Measurements from ENCODE around the gene PTGR1. TPM values are rescaled to one million over a fixed set of nuclear protein-coding genes. Genes with fewer than 3 reads are reported as not detected.
A peak's percentile ranks its signal among the peaks of the same experiment; 100 is the strongest.

The PTGR1 gene
- total and polyA plus RNA-seq, 3 donors from 2014 or later = 20.9 to 26.6 (median 20.9) TPM

DNA sequence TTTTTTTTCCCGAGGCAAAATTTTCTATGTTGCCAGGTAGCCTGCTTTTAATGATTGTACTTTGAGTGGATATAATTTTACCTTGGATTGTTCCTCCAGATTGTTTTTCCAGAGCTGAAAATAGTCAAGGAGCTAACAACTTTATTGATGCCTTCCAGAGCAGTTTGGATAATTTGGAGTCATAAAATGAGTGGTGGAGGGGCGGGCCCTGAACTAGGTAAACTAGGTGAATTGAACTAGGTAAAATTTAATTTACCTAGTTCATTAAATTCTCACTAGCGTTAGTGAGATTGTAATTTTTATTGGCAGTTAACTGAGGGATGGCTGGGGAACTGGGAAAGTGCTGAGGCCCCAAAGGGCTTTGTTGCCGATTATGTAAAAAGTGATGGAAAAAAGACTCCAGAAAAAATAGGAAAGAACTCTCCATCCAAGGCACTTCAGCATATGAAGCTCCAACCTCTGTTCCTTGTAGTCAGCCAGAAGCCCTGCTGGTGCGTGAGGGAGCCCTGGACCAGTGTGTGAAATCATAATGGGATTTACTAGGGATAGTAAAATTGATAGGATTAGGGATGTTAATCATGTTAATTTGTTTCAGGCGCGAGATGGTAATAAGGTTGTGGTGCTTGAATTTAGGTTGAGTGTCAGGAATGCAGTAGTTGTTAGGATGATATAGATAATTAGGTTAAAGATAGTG is 33.4 kb upstream of the PTGR1 start:
- no peaks in the 10 kb centered on the region for H3K36me3 ChIP-seq (ENCODE audit: low read depth, missing control alignments)
- intact Hi-C loops (cut with DNase I; ENCODE audit: low total_unique reads) = no loop called here
- no peak for DNase-seq
- peaks cover 28% of the 10 kb centered on the region for H3K4me1 ChIP-seq
- no peaks in the 10 kb centered on the region for H3K27me3 ChIP-seq
- no peaks in the 10 kb centered on the region for H3K9me3 ChIP-seq
- WGBS, 2 donors = 54 to 73% methylated on average over 7 of the region's 7 CpGs
- H3K4me3 ChIP-seq = peak overlapping the region in 1 of 2 donors; percentile 97
- H3K27ac ChIP-seq = no peak overlapping the region
- TF ChIP-seq POLR2A (IDR thresholded peaks at IDR 0.05) = no peak
- TF ChIP-seq, protein P1, sequence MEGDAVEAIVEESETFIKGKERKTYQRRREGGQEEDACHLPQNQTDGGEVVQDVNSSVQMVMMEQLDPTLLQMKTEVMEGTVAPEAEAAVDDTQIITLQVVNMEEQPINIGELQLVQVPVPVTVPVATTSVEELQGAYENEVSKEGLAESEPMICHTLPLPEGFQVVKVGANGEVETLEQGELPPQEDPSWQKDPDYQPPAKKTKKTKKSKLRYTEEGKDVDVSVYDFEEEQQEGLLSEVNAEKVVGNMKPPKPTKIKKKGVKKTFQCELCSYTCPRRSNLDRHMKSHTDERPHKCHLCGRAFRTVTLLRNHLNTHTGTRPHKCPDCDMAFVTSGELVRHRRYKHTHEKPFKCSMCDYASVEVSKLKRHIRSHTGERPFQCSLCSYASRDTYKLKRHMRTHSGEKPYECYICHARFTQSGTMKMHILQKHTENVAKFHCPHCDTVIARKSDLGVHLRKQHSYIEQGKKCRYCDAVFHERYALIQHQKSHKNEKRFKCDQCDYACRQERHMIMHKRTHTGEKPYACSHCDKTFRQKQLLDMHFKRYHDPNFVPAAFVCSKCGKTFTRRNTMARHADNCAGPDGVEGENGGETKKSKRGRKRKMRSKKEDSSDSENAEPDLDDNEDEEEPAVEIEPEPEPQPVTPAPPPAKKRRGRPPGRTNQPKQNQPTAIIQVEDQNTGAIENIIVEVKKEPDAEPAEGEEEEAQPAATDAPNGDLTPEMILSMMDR (IDR thresholded peaks at IDR 0.05) = no peak

DNA sequence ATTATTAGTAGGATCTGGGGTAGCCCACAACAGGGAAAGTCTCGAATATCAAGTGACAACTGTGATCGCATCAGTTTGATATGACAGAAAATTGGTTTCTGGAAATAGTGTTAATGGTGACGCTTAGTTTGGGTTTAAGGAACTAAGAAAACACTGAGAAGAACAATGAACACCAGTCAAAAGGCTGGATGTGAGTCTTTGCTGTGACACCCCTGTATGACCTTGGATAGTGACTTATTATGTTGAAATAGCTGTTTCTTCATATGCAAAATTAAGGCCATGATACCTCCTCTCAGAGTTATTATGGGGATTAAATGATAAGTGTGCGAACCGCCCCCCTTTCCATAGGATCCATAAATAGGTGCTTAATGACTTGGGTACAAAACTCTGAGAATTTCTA is 32.6 kb upstream of the PTGR1 start:
- no peaks in the 10 kb centered on the region for H3K36me3 ChIP-seq (ENCODE audit: low read depth, missing control alignments)
- WGBS, 2 donors = 25 to 28% methylated on average over 5 of the region's 5 CpGs
- H3K27ac ChIP-seq = peak overlapping the region; percentile 86 to 87
- DNase-seq = no peak
- intact Hi-C loops (cut with DNase I; ENCODE audit: low total_unique reads) = no loop called here
- TF ChIP-seq, protein P1 (IDR thresholded peaks at IDR 0.05) = no peak
- TF ChIP-seq POLR2A (IDR thresholded peaks at IDR 0.05) = no peak
- H3K9me3 ChIP-seq = no peaks in the 10 kb centered on the region
- peaks cover 22% of the 10 kb centered on the region for H3K4me1 ChIP-seq
- H3K27me3 ChIP-seq = no peaks in the 10 kb centered on the region
- H3K4me3 ChIP-seq = peak overlapping the region; percentile 89 to 97

DNA sequence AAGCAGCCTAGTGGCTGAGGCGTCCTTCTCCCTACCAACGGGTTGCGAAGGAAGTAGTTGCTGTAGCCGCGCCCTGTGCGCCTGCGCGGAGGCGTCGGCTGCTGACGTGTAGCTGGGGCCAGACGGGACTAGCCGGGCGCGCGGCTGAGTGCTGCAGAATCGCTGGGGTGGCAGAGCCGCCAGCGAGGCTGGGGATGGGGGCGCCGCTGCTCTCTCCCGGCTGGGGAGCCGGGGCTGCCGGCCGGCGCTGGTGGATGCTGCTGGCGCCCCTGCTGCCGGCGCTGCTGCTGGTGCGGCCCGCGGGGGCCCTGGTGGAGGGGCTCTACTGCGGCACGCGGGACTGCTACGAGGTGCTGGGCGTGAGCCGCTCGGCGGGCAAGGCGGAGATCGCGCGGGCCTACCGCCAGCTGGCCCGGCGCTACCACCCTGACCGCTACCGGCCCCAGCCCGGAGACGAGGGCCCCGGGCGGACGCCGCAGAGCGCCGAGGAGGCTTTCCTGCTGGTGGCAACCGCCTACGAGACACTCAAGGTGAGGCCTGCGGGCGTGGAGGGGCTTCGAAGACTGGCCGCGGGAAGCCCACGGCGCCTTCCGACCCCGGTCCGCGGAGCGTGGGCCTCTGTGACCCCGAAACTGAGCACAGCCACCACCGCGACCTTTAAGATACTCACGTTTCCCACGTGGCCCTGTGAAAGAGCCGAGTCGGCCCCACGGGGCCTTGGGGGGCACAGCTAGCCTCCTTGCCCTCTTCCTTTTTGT is 31.9 kb upstream of the PTGR1 start, which contains the start of gene DNAJC25:
TSS of gene DNAJC25 (plus strand) at position 121 of the 758 bp plus-strand sequence. CDS start at position 195, 74 bp downstream.
- DNase-seq = peak; percentile 97
- H3K4me1 ChIP-seq = peaks cover 22% of the 10 kb centered on the region
- intact Hi-C loops (cut with DNase I; ENCODE audit: low total_unique reads) = no loop called here
- no peaks in the 10 kb centered on the region for H3K27me3 ChIP-seq
- peak within 1 kb of the TSS; percentile 86 to 87 for H3K27ac ChIP-seq
- H3K36me3 ChIP-seq (ENCODE audit: low read depth, missing control alignments) = no peaks in the 10 kb centered on the region
- TF ChIP-seq, protein P1 (IDR thresholded peaks at IDR 0.05) = peak in 1 of 3 experiments; percentile 40
- peak; percentile 97 for TF ChIP-seq POLR2A (IDR thresholded peaks at IDR 0.05)
- H3K4me3 ChIP-seq = peak within 1 kb of the TSS; percentile 89 to 97
- no peaks in the 10 kb centered on the region for H3K9me3 ChIP-seq
- 0% methylated on average over 6 to 42 of the region's 79 CpGs for WGBS, 2 donors

GRCh38 chr9:111630964-111631213 is 31.4 kb upstream of the PTGR1 start:
- H3K9me3 ChIP-seq = no peaks in the 10 kb centered on the region
- peak overlapping the region; percentile 89 to 97 for H3K4me3 ChIP-seq
- no peaks in the 10 kb centered on the region for H3K27me3 ChIP-seq
- 0 to 1% methylated on average over 12 to 14 of the region's 14 CpGs for WGBS, 2 donors
- no peaks in the 10 kb centered on the region for H3K36me3 ChIP-seq (ENCODE audit: low read depth, missing control alignments)
- TF ChIP-seq, protein P1 (IDR thresholded peaks at IDR 0.05) = no peak
- no peak for TF ChIP-seq POLR2A (IDR thresholded peaks at IDR 0.05)
- no peak for DNase-seq
- peak overlapping the region; percentile 86 to 87 for H3K27ac ChIP-seq
- peaks cover 22% of the 10 kb centered on the region for H3K4me1 ChIP-seq
- intact Hi-C loops (cut with DNase I; ENCODE audit: low total_unique reads) = no loop called here
